ENCODE results near the gene ORAI1.

GRCh38 chr12:121669521-121669900, 43.2 kb downstream of the ORAI1 start, which contains the start of gene MORN3:
- TF ChIP-seq CTCF (IDR thresholded peaks at IDR 0.05) (no peak), POLR2A (IDR thresholded peaks at IDR 0.05) (no peak)
